HG02884 (cell line): Measurements from ENCODE around the gene SCAP.
"Not testable (repeated sequence)": the region's sequence is repeated elsewhere in the genome, so short reads cannot be mapped to it uniquely, and the experiment has no call there.

Source experiments
- ATAC-seq: cut with Tn5 transposase; IDR thresholded peaks from one replicate; pipeline ENCODE4 v1.9.1; 2021; ENCODE audit warnings: mild to moderate bottlenecking, moderate library complexity; ENCODE audit not compliant: unreplicated experiment

SCAP gene

DNA sequence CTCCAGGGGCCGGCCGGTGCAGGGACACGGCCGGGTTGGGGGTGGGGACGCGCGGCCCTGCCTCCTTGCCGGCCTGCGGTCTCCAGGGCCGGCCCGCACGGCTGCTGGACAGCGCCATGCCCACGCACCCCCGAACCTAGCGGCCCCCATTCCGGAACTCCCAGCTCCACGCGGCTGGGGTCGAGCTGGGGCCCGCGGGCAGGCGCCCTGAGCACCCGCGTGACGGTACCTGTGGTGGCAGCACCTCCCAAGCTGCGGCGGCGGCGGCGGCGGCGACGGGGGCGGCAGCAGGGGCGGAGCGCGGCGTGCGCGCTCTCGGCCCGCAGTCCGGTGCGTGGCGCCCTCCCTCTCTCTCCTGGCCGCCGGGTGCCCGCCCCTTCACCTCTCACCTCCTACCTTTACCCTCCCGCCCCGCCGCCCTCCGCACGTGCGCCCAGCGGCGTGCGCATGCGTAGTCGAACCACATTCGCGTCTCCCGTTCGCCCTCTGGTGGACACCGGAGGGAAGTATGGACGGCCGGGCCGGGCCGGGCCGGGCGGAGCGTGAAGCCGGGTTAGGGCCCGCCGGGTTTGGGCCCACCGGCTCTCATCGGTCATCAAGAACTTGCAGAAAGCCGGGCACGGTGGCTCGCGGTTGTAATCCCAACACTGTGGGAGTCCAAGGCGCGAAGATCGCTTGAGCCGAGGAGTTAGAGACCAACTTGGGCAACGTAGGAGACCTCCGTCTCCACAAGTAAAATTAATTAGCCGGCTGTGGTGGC lies at the start of gene SCAP:
Gene SCAP (minus strand): TSS at position 372 of the 760 bp plus-strand sequence. CDS start 32,948 bp downstream, outside the sequence.
- ATAC-seq, result peak; percentile 80

DNA sequence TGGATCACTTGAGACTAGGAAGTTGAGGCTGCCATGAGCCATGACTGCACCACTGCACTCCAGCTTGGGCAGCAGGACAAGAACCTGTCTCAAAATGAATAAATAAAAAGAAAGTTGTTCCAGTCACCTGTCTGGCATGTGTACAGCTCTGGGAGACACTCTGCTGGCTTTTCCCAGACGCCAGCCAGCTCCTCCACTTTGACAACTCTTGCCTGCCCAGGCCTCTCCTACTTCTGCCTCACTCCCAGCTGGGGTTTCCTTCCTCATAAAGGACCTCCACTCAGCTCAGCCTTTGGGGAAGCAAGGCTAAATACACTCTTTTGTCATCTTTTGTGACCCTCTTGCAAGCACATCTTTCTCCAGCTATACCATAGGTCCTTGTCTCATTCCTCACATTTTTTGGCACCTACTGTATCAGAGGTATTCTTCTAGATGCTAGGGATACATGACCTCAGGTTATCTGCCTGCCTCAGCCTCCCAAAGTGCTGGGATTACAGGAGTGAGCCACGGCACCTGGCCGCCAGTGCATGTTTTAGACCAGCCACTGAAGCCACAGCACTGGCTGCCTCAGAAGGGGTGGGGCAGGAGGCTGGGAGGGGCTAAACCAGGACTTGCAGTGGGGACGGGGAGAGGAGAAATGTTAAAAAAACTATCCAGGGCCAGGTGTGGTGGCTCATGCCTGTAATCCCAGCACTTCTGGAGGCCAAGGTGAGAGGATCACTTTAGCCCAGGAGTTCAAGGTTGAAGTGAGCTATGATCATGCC lies 47.8 kb upstream of the SCAP start:
- ATAC-seq, result no peak

GRCh38 chr3:47522082-47522987 lies 46.6 kb upstream of the SCAP start:
- ATAC-seq, result no peak

- ATAC-seq, result no peak
These were observed 45.0 kb upstream of the SCAP start for GRCh38 chr3:47520756-47521155.

GRCh38 chr3:47517937-47518336 lies 42.2 kb upstream of the SCAP start:
- ATAC-seq, result no peak

DNA sequence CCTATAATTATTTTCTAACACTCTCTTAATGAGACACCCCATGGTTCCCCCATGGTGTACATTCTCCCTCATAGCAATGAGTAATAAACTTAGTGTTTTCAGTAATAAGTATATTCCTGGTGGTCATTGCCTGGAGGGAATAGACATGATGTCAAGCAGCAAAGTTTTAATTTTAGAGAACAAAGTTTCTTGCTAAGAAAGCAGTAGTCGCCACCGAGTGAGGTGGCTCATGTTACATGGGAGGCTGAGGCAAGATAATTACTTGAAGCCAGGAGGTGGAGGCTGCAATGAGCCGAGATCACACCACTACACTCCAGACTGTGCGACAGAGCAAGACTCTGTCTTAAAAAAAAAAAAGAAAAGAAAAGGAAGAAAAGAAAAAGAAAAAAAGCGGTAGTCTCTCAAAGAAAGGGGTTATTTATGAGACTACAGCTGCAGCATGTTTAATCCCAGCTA lies 40.2 kb upstream of the SCAP start:
- no peak for ATAC-seq

DNA sequence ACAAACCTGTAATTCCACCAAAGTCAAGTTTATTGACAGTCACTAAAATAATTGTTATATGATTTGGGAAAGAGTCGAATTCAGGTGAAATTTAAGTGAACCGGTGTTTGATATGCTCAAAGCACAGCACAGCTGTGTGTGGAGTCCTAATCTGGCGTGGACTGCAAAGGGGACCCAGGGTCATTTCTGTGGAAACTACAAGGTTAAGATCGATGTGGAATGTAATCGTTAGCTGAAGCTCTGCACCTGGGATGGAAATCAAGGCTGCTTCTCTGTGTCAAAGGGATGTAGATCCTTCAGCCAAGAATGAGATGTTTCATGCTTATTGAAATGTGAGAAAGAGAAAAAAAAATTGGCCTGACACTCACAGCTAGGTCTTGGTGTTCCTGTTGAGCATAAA lies 39.4 kb upstream of the SCAP start:
- no peak for ATAC-seq

DNA sequence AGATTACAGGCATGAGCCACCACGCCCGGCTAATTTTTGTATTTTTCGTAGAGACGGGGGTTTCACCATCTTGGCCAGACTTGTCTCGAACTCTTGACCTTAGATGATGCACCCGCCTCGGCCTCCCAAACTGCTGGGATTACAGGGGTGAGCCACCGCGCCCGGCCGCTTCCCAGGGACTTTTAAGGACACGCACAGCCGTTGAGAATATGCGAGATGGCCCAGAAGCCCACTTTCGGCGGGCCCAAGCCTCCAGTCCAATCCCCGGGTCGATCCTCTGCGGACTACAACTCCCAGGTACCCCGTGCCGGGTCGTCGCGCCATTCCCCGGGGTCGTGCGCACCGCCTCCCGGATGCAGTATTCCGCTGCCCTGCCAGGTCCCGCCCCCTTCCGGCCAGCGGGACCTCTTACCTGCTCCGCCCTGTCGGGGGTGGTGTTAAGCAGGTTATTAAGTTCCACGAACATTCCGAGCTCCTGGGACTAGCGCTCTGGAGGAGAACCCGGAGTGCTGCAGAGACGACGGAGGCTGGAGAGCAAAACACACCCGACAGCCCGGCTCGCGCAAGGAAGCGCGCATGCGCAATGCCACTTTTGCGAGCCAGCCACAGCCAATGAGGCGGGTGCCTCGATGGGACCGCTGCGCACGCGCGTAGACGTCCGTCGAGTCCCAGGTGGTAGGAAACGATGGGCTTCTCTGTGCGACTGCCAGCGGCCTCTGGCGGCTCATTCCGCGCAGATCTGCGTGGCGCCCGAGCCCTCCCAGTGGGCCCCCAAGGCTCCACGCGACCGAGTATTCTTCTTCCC lies 37.6 kb upstream of the SCAP start, which contains the start of gene ELP6:
Gene ELP6 (minus strand): TSS at position 588 of the 805 bp plus-strand sequence. CDS start 122 bp downstream, at position 466.
- peak; percentile 90 for ATAC-seq

- no peak for ATAC-seq
These were observed 36.8 kb upstream of the SCAP start for GRCh38 chr3:47512416-47513124.

DNA sequence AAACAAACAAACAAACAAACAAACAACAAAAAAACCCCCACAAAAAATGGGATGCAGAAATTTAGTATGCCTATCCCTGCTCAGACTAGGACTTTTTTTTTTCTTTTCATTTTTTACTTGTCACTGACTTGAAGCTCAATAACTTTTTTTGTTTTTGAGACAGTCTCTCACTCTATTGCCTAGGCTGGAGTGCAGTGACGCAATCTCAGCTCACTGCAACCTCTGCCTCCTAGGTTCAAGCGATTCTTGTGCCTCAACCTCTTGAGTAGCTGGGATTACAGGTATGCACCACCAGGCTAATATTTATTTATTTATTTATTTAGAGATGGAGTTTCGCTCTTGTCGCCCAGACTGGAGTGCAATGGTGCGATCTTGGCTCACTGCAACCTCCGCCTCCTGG lies 29.5 kb upstream of the SCAP start:
- not testable (repeated sequence) for ATAC-seq

DNA sequence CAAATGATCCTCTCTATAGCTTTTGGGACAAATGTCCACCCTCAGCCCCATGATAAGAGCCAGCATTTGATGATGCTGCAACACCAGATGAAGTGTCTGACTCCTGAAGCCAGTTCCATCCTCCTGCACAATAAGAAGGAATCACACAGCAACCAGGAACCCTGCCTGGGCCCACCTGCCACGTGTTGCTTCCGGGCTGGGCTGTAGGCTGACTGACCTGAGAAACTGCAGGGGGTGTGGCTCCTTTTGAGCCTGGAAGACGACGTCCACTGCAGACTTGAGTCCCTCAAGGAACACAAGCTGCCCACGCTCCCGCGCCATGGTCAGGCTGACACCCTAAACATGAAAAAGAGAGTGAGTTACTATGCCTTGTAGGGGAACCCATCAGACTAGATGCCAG lies 28.4 kb upstream of the SCAP start:
- ATAC-seq, result no peak

- no peak for ATAC-seq
These were observed 27.3 kb upstream of the SCAP start for GRCh38 chr3:47503033-47503432.

- no peak for ATAC-seq
These were observed 21.2 kb upstream of the SCAP start for GRCh38 chr3:47496892-47497291.

DNA sequence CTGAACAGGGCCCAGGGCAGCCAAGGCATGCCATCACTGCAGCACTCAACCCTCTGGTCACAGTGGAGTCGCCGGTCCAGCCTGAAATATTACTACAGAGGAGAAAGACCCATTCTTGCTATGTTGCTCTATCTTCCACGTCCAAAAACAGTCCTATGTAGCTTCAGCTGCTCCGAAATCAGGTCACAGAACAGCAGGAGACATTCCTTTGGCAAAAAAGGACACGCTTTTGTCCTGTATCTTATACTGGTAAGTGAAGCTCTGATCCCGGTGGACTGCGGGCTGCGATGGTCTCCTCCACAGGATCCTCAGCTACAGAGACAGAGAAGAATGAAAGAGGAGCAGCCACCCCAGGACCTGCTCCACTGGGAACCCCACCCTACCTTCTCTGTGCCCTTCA lies 20.1 kb upstream of the SCAP start:
- no peak for ATAC-seq

- no peak for ATAC-seq
These were observed 19.4 kb upstream of the SCAP start for GRCh38 chr3:47495111-47495510.

GRCh38 chr3:47491777-47492176 lies 16.0 kb upstream of the SCAP start:
- ATAC-seq, result no peak

GRCh38 chr3:47491186-47491585 lies 15.4 kb upstream of the SCAP start:
- no peak for ATAC-seq

DNA sequence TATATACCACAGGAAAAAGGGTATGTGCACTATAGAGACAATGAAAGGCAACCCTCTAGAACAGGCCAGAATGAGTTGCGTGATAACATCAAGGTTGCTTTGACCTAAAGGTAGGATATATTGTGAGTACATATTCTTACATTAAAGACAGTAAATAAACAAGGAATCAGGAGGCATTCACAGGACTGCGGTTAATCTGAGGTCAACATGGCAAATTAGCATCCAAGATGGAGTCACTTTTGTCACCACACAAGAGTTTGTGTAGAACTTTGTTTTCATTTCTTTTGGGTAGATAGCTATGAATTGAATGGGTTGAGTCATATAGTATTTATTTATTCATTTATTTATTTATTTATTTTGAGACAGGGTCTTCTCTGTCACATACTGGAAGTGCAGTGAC lies 11.5 kb upstream of the SCAP start:
- ATAC-seq, result no peak

- no peak for ATAC-seq
These were observed 10.1 kb upstream of the SCAP start for GRCh38 chr3:47485812-47486211.

- no peak for ATAC-seq
These were observed 6.6 kb upstream of the SCAP start for GRCh38 chr3:47482366-47482765.
